ENCODE data around the gene EEF1G.

The EEF1G gene

DNA sequence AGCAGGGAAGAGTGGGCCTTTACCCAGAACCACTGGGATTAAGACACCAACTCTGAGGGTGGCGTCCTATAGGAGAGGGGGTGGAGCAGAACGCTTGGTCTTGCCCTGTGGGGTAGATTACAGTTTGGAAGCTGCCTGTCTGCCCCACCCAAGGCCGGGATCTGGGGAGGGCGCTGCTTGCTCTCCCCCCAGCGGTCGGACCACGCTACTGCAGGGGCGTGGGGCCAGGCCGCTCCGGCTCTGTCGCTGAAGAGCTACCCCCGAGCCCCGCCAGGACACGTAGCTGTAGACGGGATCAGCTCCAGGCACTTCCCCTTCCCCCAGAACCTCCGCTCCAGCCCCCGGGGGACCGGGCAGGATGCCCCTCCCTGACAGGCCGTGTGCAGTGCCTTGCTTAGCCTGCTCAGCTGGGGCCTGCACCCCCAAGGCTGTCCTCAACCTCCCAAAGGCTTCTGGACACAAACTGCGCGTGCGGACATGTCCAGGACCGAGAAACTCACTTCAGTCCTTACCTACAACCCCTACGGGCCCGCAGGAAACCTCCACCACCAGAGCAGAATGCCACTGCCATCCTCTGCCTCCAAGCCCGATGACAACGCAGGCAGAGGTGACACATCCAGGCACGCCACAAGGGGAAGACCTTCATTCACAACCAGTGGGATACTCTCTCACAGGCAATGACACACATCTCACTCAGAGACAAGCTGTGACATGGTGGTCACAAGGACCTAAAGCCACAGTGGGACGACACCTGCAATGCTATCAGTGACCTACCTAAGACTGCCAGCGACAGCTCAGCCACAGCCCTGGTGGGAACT is 30.7 kb downstream of the EEF1G start:
- H3K27ac ChIP-seq (ENCODE audit: insufficient read depth in 1 of 2, low read depth in 1 of 2, low read length in 2 of 2, poor library complexity in 1 of 2, severe bottlenecking in 2 of 2), result peak overlapping the region in 1 of 2 experiments; percentile 63
- peaks cover 0 to 2% (median 0%) of the 10 kb centered on the region in 5 experiments for H3K27me3 ChIP-seq (replicated peaks in 2 of 5; ENCODE audit: control insufficient read depth in 4 of 5, insufficient read depth in 5 of 5, low read length in 4 of 5)
- ChIA-PET POLR2A (interaction anchor here (0.5 to 1.6 kb wide), 6 partner anchors 9 to 124 kb away, joined by 3 to 6 read pairs (median 3); partner anchors contain the start of gene TUT1), CTCF (interaction anchor here (0.6 to 13.6 kb wide), 31 partner anchors 16 to 162 kb away, joined by 3 to 283 read pairs (median 5); partner anchors contain the start of gene SCGB1A1)
- H3K4me1 ChIP-seq (ENCODE audit: control extremely low read depth in 1 of 4, control insufficient read depth in 4 of 4, insufficient read depth in 4 of 4, low read length in 3 of 4), result peaks cover 8 to 82% (median 80%) of the 10 kb centered on the region in 4 experiments
- peaks cover 0 to 18% (median 3%) of the 10 kb centered on the region in 4 experiments for H3K36me3 ChIP-seq (ENCODE audit: control insufficient read depth in 4 of 4, insufficient read depth in 4 of 4, low read length in 3 of 4)
- 12% methylated on average over 26 of the region's 30 CpGs for WGBS (ENCODE audit: insufficient coverage)
- peak overlapping the region in 5 of 7 experiments; percentile 21 to 97 (median 66) for H3K4me3 ChIP-seq (ENCODE audit: control insufficient read depth in 1 of 7, extremely low read depth in 1 of 7, insufficient read depth in 4 of 7, low read depth in 2 of 7, low read length in 6 of 7)
- H3K9me3 ChIP-seq (ENCODE audit: control extremely low read depth in 1 of 5, control insufficient read depth in 4 of 5, insufficient read depth in 2 of 5, low read depth in 1 of 5, low read length in 4 of 5), result no peaks in the 10 kb centered on the region
- peak; percentile 68 to 78 (median 78) for DNase-seq

DNA sequence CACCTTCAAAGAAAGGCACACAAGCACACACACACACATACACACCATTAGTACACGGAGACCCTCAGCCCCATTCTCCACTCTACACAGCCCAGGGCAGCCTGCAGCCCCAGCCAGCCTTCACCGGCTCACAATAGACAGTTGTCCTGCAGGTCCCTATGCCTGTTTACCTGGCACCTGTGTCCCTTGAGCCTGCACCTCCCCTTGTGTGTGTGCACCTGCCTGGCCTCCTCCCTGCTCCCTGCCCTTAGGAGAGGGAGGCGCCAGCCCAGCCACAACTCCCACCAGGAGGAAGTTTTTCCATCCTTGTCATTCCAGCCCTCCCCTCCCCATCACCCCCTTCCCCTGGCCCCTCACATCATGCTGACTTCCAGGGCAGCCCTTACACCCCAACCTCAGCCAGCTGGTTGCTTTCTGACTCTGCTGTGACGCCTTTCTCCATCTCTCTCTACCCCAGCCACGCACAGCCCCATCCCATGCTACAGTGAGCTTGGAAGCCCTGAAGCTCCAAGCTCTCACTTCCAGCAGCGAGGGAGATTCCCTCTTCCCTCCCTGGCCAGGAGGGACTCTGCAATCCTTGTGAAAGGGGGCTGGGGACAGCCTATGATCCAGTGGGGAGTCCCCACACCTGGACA is 31.5 kb downstream of the EEF1G start:
- no peaks in the 10 kb centered on the region for H3K9me3 ChIP-seq (ENCODE audit: control extremely low read depth in 1 of 5, control insufficient read depth in 4 of 5, insufficient read depth in 2 of 5, low read depth in 1 of 5, low read length in 4 of 5)
- 80% methylated on average over 3 of the region's 6 CpGs for WGBS (ENCODE audit: insufficient coverage)
- H3K36me3 ChIP-seq (ENCODE audit: control insufficient read depth in 4 of 4, insufficient read depth in 4 of 4, low read length in 3 of 4), result peaks cover 0 to 20% (median 3%) of the 10 kb centered on the region in 4 experiments
- POLR2A ChIA-PET, result interaction anchor here (1.0 to 1.5 kb wide), 3 partner anchors 9 to 118 kb away, joined by 3 to 6 read pairs (median 3); no protein-coding TSS in a partner anchor
- peak overlapping the region in 1 of 2 experiments; percentile 63 for H3K27ac ChIP-seq (ENCODE audit: insufficient read depth in 1 of 2, low read depth in 1 of 2, low read length in 2 of 2, poor library complexity in 1 of 2, severe bottlenecking in 2 of 2)
- H3K4me3 ChIP-seq (ENCODE audit: control insufficient read depth in 1 of 7, extremely low read depth in 1 of 7, insufficient read depth in 4 of 7, low read depth in 2 of 7, low read length in 6 of 7), result peak overlapping the region in 4 of 7 experiments; percentile 19 to 97 (median 66)
- CTCF ChIA-PET, result interaction anchor here (0.9 to 13.6 kb wide), 26 partner anchors 15 to 161 kb away, joined by 3 to 283 read pairs (median 5); partner anchors contain the start of gene SCGB1A1
- peaks cover 0 to 2% (median 0%) of the 10 kb centered on the region in 5 experiments for H3K27me3 ChIP-seq (replicated peaks in 2 of 5; ENCODE audit: control insufficient read depth in 4 of 5, insufficient read depth in 5 of 5, low read length in 4 of 5)
- peaks cover 8 to 74% (median 73%) of the 10 kb centered on the region in 4 experiments for H3K4me1 ChIP-seq (ENCODE audit: control extremely low read depth in 1 of 4, control insufficient read depth in 4 of 4, insufficient read depth in 4 of 4, low read length in 3 of 4)
- DNase-seq, result no peak

DNA sequence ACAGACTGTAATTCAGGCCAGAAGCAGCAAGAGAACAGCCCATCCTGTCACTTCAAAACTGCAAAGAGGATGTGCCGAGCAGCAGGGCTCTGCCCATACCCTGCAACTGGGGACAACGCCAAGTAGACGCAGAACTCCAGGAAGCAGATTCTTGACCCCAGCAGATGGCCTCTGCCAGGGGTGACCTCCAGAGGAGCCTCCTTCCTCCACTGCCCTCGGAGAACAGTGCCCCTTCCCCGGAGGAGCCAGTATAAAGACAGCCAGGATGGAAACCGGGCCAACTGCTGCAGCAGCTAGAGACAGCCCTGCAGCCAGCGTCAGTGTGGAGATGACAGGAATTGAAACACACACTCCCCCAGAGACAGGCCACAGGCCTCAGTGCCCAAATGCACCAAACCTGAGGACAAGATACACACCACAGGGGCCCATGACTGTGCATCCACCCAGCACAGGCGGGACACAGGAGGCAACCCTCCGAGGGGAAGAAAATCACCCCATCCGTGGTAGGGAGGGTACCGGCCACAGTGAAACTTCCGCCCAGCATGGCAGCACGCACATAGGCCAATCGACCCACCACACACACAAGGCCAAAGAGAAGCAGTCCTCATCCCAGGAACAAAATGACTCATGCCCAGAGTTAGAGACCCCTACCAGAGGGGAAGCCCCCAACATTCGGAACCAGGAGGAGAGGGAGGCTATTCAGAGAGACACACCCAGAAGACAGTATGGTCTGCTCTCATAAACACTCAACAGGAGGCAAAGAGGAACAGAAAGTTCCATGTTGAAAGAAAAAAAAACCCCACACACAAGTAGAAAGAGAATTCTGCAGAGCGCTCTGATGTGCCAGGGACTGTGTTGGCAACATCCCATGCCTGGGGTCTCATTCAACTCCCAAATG is 32.6 kb downstream of the EEF1G start:
- H3K27ac ChIP-seq (ENCODE audit: insufficient read depth in 1 of 2, low read depth in 1 of 2, low read length in 2 of 2, poor library complexity in 1 of 2, severe bottlenecking in 2 of 2), result no peak overlapping the region
- 64% methylated on average over 5 of the region's 16 CpGs for WGBS (ENCODE audit: insufficient coverage)

DNA sequence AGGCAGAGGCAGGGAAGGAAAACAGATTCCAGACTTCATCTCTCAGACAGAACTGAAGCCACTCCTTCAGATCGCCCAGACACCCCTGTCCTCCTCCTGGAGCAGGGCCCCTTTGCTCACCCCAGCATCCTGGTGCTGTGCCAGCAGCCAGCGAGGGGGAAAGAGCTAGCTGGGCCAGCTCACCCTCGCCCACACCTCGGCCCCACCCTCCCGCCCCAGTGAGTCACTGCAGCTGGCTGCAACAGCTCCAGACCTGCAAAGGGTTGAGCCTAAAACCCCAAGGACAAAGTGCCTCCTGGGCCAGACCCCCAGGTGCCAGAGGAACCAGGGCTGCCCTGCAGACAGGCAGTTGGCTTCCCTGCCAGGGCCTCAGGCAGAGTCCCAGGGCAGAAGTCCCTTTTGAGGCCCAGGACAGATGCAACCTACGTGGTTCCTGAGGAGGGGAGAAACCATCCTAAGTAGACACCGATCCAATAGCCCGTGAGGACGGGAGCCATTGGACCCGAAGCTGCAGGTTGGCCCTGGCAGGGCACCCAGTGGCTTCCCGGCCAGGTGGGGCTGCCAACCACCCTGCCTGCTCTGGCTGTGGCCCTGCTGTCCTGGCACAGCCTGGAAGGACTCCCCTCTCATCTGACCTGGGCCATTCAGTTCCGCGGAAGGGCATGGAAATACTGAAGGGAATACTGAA is 34.3 kb downstream of the EEF1G start:
- H3K36me3 ChIP-seq (ENCODE audit: control insufficient read depth in 4 of 4, insufficient read depth in 4 of 4, low read length in 3 of 4), result peaks cover 2 to 40% (median 12%) of the 10 kb centered on the region in 4 experiments
- peaks cover 0 to 2% (median 0%) of the 10 kb centered on the region in 5 experiments for H3K27me3 ChIP-seq (replicated peaks in 2 of 5; ENCODE audit: control insufficient read depth in 4 of 5, insufficient read depth in 5 of 5, low read length in 4 of 5)
- no peaks in the 10 kb centered on the region for H3K9me3 ChIP-seq (ENCODE audit: control extremely low read depth in 1 of 5, control insufficient read depth in 4 of 5, insufficient read depth in 2 of 5, low read depth in 1 of 5, low read length in 4 of 5)
- 80% methylated on average over 8 of the region's 13 CpGs for WGBS (ENCODE audit: insufficient coverage)
- peak; percentile 32 to 76 (median 67) for DNase-seq
- peaks cover 8 to 59% (median 50%) of the 10 kb centered on the region in 4 experiments for H3K4me1 ChIP-seq (ENCODE audit: control extremely low read depth in 1 of 4, control insufficient read depth in 4 of 4, insufficient read depth in 4 of 4, low read length in 3 of 4)
- H3K27ac ChIP-seq (ENCODE audit: insufficient read depth in 1 of 2, low read depth in 1 of 2, low read length in 2 of 2, poor library complexity in 1 of 2, severe bottlenecking in 2 of 2), result no peak overlapping the region
- CTCF ChIA-PET, result interaction anchor here (0.9 to 13.6 kb wide), 7 partner anchors 15 to 146 kb away, joined by 3 to 283 read pairs (median 5); no protein-coding TSS in a partner anchor
- H3K4me3 ChIP-seq (ENCODE audit: control insufficient read depth in 1 of 7, extremely low read depth in 1 of 7, insufficient read depth in 4 of 7, low read depth in 2 of 7, low read length in 6 of 7), result peak overlapping the region in 2 of 7 experiments; percentile 26 to 45
- POLR2A ChIA-PET, result no interaction called here

More for the DNA sequence above, 32.6 kb downstream of the EEF1G start:
- POLR2A ChIA-PET, result no interaction called here
- CTCF ChIA-PET, result interaction anchor here (1.1 to 13.6 kb wide), 9 partner anchors 17 to 146 kb away, joined by 3 to 283 read pairs (median 13); no protein-coding TSS in a partner anchor
- peak overlapping the region in 1 of 7 experiments; percentile 38 for H3K4me3 ChIP-seq (ENCODE audit: control insufficient read depth in 1 of 7, extremely low read depth in 1 of 7, insufficient read depth in 4 of 7, low read depth in 2 of 7, low read length in 6 of 7)
- H3K9me3 ChIP-seq (ENCODE audit: control extremely low read depth in 1 of 5, control insufficient read depth in 4 of 5, insufficient read depth in 2 of 5, low read depth in 1 of 5, low read length in 4 of 5), result no peaks in the 10 kb centered on the region
- H3K36me3 ChIP-seq (ENCODE audit: control insufficient read depth in 4 of 4, insufficient read depth in 4 of 4, low read length in 3 of 4), result peaks cover 0 to 25% (median 3%) of the 10 kb centered on the region in 4 experiments
- peaks cover 8 to 70% (median 66%) of the 10 kb centered on the region in 4 experiments for H3K4me1 ChIP-seq (ENCODE audit: control extremely low read depth in 1 of 4, control insufficient read depth in 4 of 4, insufficient read depth in 4 of 4, low read length in 3 of 4)
- no peak for DNase-seq
- H3K27me3 ChIP-seq (replicated peaks in 2 of 5; ENCODE audit: control insufficient read depth in 4 of 5, insufficient read depth in 5 of 5, low read length in 4 of 5), result peaks cover 0 to 2% (median 0%) of the 10 kb centered on the region in 5 experiments

DNA sequence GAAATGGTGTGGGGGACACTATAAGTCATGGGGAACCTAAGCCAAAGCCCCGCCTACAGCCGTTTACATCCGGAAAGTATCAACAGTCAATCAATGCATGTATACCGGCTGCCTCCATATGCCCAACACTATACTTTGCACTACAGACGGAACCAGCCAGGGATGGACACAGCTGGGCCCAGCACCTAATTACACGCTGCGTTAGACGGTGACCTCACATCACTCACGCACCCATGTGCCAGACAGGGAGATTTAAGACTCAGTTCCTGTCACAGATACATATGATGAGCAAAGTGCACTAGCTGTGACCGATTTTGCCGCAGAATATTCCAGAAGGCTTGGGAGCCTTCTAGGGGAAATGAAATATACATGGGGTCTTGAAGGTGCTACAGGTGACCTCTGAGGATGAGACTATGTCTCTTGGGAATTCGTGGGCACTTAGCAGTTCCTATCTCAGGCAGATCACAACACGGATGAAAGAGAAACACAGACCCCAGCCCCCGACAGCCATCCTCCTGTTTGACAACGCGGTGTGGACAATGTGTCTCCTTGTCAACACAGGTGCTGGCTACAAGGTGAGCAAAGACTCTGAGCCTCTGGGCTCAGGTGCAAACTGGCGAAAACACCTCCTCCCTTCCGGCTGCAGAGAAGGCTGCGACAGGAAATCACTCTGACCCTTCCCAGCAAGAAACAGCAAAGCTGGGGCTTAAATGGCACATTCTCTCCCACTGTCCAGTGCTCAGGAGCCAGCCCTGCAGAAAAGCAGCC is 35.0 kb downstream of the EEF1G start:
- POLR2A ChIA-PET, result no interaction called here
- H3K4me3 ChIP-seq (ENCODE audit: control insufficient read depth in 1 of 7, extremely low read depth in 1 of 7, insufficient read depth in 4 of 7, low read depth in 2 of 7, low read length in 6 of 7), result no peak overlapping the region
- peaks cover 8 to 51% (median 45%) of the 10 kb centered on the region in 4 experiments for H3K4me1 ChIP-seq (ENCODE audit: control extremely low read depth in 1 of 4, control insufficient read depth in 4 of 4, insufficient read depth in 4 of 4, low read length in 3 of 4)
- 93% methylated on average over 18 of the region's 19 CpGs for WGBS (ENCODE audit: insufficient coverage)
- H3K36me3 ChIP-seq (ENCODE audit: control insufficient read depth in 4 of 4, insufficient read depth in 4 of 4, low read length in 3 of 4), result peaks cover 2 to 47% (median 18%) of the 10 kb centered on the region in 4 experiments
- no peak for DNase-seq
- CTCF ChIA-PET, result interaction anchor here (1.8 to 13.6 kb wide), 4 partner anchors 20 to 145 kb away, joined by 5 to 283 read pairs (median 12); no protein-coding TSS in a partner anchor
- H3K9me3 ChIP-seq (ENCODE audit: control extremely low read depth in 1 of 5, control insufficient read depth in 4 of 5, insufficient read depth in 2 of 5, low read depth in 1 of 5, low read length in 4 of 5), result no peaks in the 10 kb centered on the region
- H3K27me3 ChIP-seq (replicated peaks in 2 of 5; ENCODE audit: control insufficient read depth in 4 of 5, insufficient read depth in 5 of 5, low read length in 4 of 5), result no peaks in the 10 kb centered on the region
- H3K27ac ChIP-seq (ENCODE audit: insufficient read depth in 1 of 2, low read depth in 1 of 2, low read length in 2 of 2, poor library complexity in 1 of 2, severe bottlenecking in 2 of 2), result no peak overlapping the region
